Measurements from ENCODE around the gene TMPRSS4.

The TMPRSS4 gene

DNA sequence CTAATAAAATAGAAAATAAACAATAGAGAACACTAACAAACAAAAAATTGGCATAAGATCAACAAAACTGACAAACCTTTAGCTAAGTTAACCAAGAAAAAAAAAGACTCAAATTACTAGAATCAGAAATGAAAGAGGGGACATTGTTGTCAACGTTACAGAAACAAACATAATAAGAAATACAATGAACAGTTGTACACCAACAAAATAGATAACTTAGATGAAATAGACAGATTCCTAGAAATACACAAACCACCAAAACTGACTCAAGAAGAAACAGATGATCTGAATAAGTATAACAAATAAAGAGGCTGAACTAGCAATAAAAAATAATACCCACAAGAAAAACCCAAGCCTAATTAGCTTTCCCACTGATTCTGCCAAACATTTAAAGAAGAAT is 34.7 kb upstream of the TMPRSS4 start:
- Histone ChIP-seq H2AFZ (ENCODE audit: low read length) (no peak overlapping the region), H2BK12ac (ENCODE audit: low read length) (no peak overlapping the region), H2BK5ac (ENCODE audit: low read length) (no peak overlapping the region), H3K18ac (ENCODE audit: low read length) (no peak overlapping the region), H3K27ac (replicated peaks; ENCODE audit: low read length) (no peak overlapping the region), H4K8ac (ENCODE audit: low read depth, low read length) (no peak overlapping the region), H3K14ac (ENCODE audit: low read length) (no peak overlapping the region), H3K79me1 (ENCODE audit: low read depth, low read length) (no peaks in the 10 kb centered on the region), H3K36me3 (replicated peaks in 1 of 2; ENCODE audit: control insufficient read depth in 2 of 2, insufficient read depth in 2 of 2, low read length in 2 of 2) (no peaks in the 10 kb centered on the region), H2BK15ac (ENCODE audit: low read length) (no peak overlapping the region), H3K4ac (ENCODE audit: low read length) (no peak overlapping the region), H3K9ac (ENCODE audit: low read depth, low read length, poor library complexity) (no peak overlapping the region), H3K4me3 (ENCODE audit: low read length in 2 of 2) (no peak overlapping the region), H2BK120ac (ENCODE audit: low read depth, low read length) (no peak overlapping the region), H4K91ac (ENCODE audit: low read depth, low read length, poor library complexity) (no peak overlapping the region), H3K27me3 (ENCODE audit: control insufficient read depth in 3 of 3, insufficient read depth in 3 of 3, low read depth in 1 of 3, low read length in 3 of 3) (peaks cover 0 to 12% (median 0%) of the 10 kb centered on the region in 3 experiments), H3K4me1 (ENCODE audit: control insufficient read depth in 2 of 2, insufficient read depth in 1 of 2, low read depth in 1 of 2, low read length in 2 of 2) (no peaks in the 10 kb centered on the region), H3K4me2 (ENCODE audit: insufficient read depth, low read length, poor library complexity, severe bottlenecking) (no peak overlapping the region), H3K23ac (ENCODE audit: low read depth, low read length, poor library complexity) (no peak overlapping the region), H2AK5ac (ENCODE audit: low read depth, low read length) (no peak overlapping the region), H3K9me3 (replicated peaks in 1 of 2; ENCODE audit: control insufficient read depth in 2 of 2, insufficient read depth in 1 of 2, low read depth in 1 of 2, low read length in 2 of 2) (no peaks in the 10 kb centered on the region)
- WGBS, 2 donors (ENCODE audit: extremely low coverage in 2 of 2, insufficient read length in 2 of 2, insufficient replicate concordance in 1 of 2): no CpG with 5 or more reads among the region's 1 CpG
- no peak for DNase-seq (ENCODE audit: low spot score)

- Histone ChIP-seq H2AK5ac (ENCODE audit: low read depth, low read length) (no peak overlapping the region), H2AFZ (ENCODE audit: low read length) (no peak overlapping the region), H3K14ac (ENCODE audit: low read length) (no peak overlapping the region), H3K36me3 (replicated peaks in 1 of 2; ENCODE audit: control insufficient read depth in 2 of 2, insufficient read depth in 2 of 2, low read length in 2 of 2) (no peaks in the 10 kb centered on the region), H2BK120ac (ENCODE audit: low read depth, low read length) (no peak overlapping the region), H3K4me2 (ENCODE audit: insufficient read depth, low read length, poor library complexity, severe bottlenecking) (no peak overlapping the region), H3K79me1 (ENCODE audit: low read depth, low read length) (no peaks in the 10 kb centered on the region), H2BK12ac (ENCODE audit: low read length) (no peak overlapping the region), H3K9me3 (replicated peaks in 1 of 2; ENCODE audit: control insufficient read depth in 2 of 2, insufficient read depth in 1 of 2, low read depth in 1 of 2, low read length in 2 of 2) (no peaks in the 10 kb centered on the region), H3K9ac (ENCODE audit: low read depth, low read length, poor library complexity) (no peak overlapping the region), H4K91ac (ENCODE audit: low read depth, low read length, poor library complexity) (no peak overlapping the region), H3K4me3 (ENCODE audit: low read length in 2 of 2) (no peak overlapping the region), H3K4me1 (ENCODE audit: control insufficient read depth in 2 of 2, insufficient read depth in 1 of 2, low read depth in 1 of 2, low read length in 2 of 2) (no peaks in the 10 kb centered on the region), H4K8ac (ENCODE audit: low read depth, low read length) (no peak overlapping the region), H2BK5ac (ENCODE audit: low read length) (no peak overlapping the region), H2BK15ac (ENCODE audit: low read length) (no peak overlapping the region), H3K27ac (replicated peaks; ENCODE audit: low read length) (no peak overlapping the region), H3K4ac (ENCODE audit: low read length) (no peak overlapping the region), H3K23ac (ENCODE audit: low read depth, low read length, poor library complexity) (no peak overlapping the region), H3K18ac (ENCODE audit: low read length) (no peak overlapping the region), H3K27me3 (ENCODE audit: control insufficient read depth in 3 of 3, insufficient read depth in 3 of 3, low read depth in 1 of 3, low read length in 3 of 3) (peaks cover 0 to 16% (median 0%) of the 10 kb centered on the region in 3 experiments)
- WGBS, 2 donors (ENCODE audit: extremely low coverage in 2 of 2, insufficient read length in 2 of 2, insufficient replicate concordance in 1 of 2): no CpG with 5 or more reads among the region's 4 CpGs
- DNase-seq (ENCODE audit: low spot score): no peak
These were observed 34.1 kb upstream of the TMPRSS4 start for GRCh38 chr11:118042796-118043195.

DNA sequence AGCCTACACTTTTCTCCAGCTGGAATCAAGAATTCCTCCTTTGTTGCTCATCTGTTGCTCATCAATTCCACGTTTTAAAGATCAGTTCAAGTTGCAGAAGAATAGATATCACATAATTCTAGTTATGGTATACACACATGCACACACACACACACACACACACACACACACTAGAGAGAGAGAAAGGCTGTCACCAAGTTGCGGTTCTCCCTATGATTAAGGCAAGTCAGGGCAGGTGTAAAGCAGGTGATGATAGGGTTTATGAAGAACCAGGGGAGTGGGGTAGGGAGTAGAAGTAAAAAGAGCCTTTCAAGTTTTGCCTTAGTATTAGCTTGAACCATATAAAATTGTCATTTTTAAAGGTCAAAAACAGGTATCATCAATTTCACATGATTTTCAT is 31.7 kb upstream of the TMPRSS4 start:
- Histone ChIP-seq H2BK15ac (ENCODE audit: low read length) (no peak overlapping the region), H4K91ac (ENCODE audit: low read depth, low read length, poor library complexity) (no peak overlapping the region), H2AFZ (ENCODE audit: low read length) (no peak overlapping the region), H2BK120ac (ENCODE audit: low read depth, low read length) (no peak overlapping the region), H3K79me1 (ENCODE audit: low read depth, low read length) (no peaks in the 10 kb centered on the region), H3K9ac (ENCODE audit: low read depth, low read length, poor library complexity) (no peak overlapping the region), H3K18ac (ENCODE audit: low read length) (no peak overlapping the region), H3K23ac (ENCODE audit: low read depth, low read length, poor library complexity) (no peak overlapping the region), H2AK5ac (ENCODE audit: low read depth, low read length) (no peak overlapping the region), H3K9me3 (replicated peaks in 1 of 2; ENCODE audit: control insufficient read depth in 2 of 2, insufficient read depth in 1 of 2, low read depth in 1 of 2, low read length in 2 of 2) (no peaks in the 10 kb centered on the region), H3K4me3 (ENCODE audit: low read length in 2 of 2) (no peak overlapping the region), H4K8ac (ENCODE audit: low read depth, low read length) (no peak overlapping the region), H3K14ac (ENCODE audit: low read length) (no peak overlapping the region), H3K4me1 (ENCODE audit: control insufficient read depth in 2 of 2, insufficient read depth in 1 of 2, low read depth in 1 of 2, low read length in 2 of 2) (no peaks in the 10 kb centered on the region), H2BK12ac (ENCODE audit: low read length) (no peak overlapping the region), H3K4me2 (ENCODE audit: insufficient read depth, low read length, poor library complexity, severe bottlenecking) (no peak overlapping the region), H3K36me3 (replicated peaks in 1 of 2; ENCODE audit: control insufficient read depth in 2 of 2, insufficient read depth in 2 of 2, low read length in 2 of 2) (no peaks in the 10 kb centered on the region), H3K27me3 (ENCODE audit: control insufficient read depth in 3 of 3, insufficient read depth in 3 of 3, low read depth in 1 of 3, low read length in 3 of 3) (peaks cover 0 to 20% (median 0%) of the 10 kb centered on the region in 3 experiments), H3K27ac (replicated peaks; ENCODE audit: low read length) (no peak overlapping the region), H3K4ac (ENCODE audit: low read length) (no peak overlapping the region), H2BK5ac (ENCODE audit: low read length) (no peak overlapping the region)
- no peak for DNase-seq (ENCODE audit: low spot score)
- WGBS, 2 donors (ENCODE audit: extremely low coverage in 2 of 2, insufficient read length in 2 of 2, insufficient replicate concordance in 1 of 2): no CpG with 5 or more reads among the region's 2 CpGs

- no peaks in the 10 kb centered on the region for H3K4me1 ChIP-seq (ENCODE audit: control insufficient read depth in 2 of 2, insufficient read depth in 1 of 2, low read depth in 1 of 2, low read length in 2 of 2)
- no peak overlapping the region for H3K4me3 ChIP-seq (ENCODE audit: low read length in 2 of 2)
- no peak overlapping the region for H2BK12ac ChIP-seq (ENCODE audit: low read length)
- H3K4me2 ChIP-seq (ENCODE audit: insufficient read depth, low read length, poor library complexity, severe bottlenecking): no peak overlapping the region
- H3K79me1 ChIP-seq (ENCODE audit: low read depth, low read length): no peaks in the 10 kb centered on the region
- H2BK120ac ChIP-seq (ENCODE audit: low read depth, low read length): no peak overlapping the region
- no peak overlapping the region for H2BK15ac ChIP-seq (ENCODE audit: low read length)
- no peak overlapping the region for H4K91ac ChIP-seq (ENCODE audit: low read depth, low read length, poor library complexity)
- H2AFZ ChIP-seq (ENCODE audit: low read length): no peak overlapping the region
- no peak overlapping the region for H3K18ac ChIP-seq (ENCODE audit: low read length)
- no peaks in the 10 kb centered on the region for H3K36me3 ChIP-seq (replicated peaks in 1 of 2; ENCODE audit: control insufficient read depth in 2 of 2, insufficient read depth in 2 of 2, low read length in 2 of 2)
- no peaks in the 10 kb centered on the region for H3K9me3 ChIP-seq (replicated peaks in 1 of 2; ENCODE audit: control insufficient read depth in 2 of 2, insufficient read depth in 1 of 2, low read depth in 1 of 2, low read length in 2 of 2)
- H2BK5ac ChIP-seq (ENCODE audit: low read length): no peak overlapping the region
- no peak overlapping the region for H3K9ac ChIP-seq (ENCODE audit: low read depth, low read length, poor library complexity)
- H4K8ac ChIP-seq (ENCODE audit: low read depth, low read length): no peak overlapping the region
- no CpG with 5 or more reads among the region's 5 CpGs for WGBS, 2 donors (ENCODE audit: extremely low coverage in 2 of 2, insufficient read length in 2 of 2, insufficient replicate concordance in 1 of 2)
- no peak overlapping the region for H3K23ac ChIP-seq (ENCODE audit: low read depth, low read length, poor library complexity)
- peaks cover 0 to 25% (median 0%) of the 10 kb centered on the region in 3 experiments for H3K27me3 ChIP-seq (ENCODE audit: control insufficient read depth in 3 of 3, insufficient read depth in 3 of 3, low read depth in 1 of 3, low read length in 3 of 3)
- no peak overlapping the region for H3K4ac ChIP-seq (ENCODE audit: low read length)
- H3K27ac ChIP-seq (replicated peaks; ENCODE audit: low read length): no peak overlapping the region
- H2AK5ac ChIP-seq (ENCODE audit: low read depth, low read length): no peak overlapping the region
- no peak for DNase-seq (ENCODE audit: low spot score)
- no peak overlapping the region for H3K14ac ChIP-seq (ENCODE audit: low read length)
These were observed 30.6 kb upstream of the TMPRSS4 start for GRCh38 chr11:118046051-118046963.
